HepG2 (cell line): Measurements from ENCODE around the gene KRT15. TPM values are rescaled to one million over a fixed set of nuclear protein-coding genes. Genes with fewer than 3 reads are reported as not detected.

ENCODE experiments used
- ATAC-seq: fragments of 200-7000 bp; cut with Tn5 transposase; 3 replicates; pipeline ENCODE4 v1.9.1; 2020; ENCODE audit warnings: mild to moderate bottlenecking, moderate library complexity
- BruUV-seq: library from RNA; stranded (reverse); fragments of 400-500 nt; replicated peaks from 2 replicates; lab custom pipeline; 2021; lab: Mats Ljungman, UMichigan
- CTCF ChIA-PET: fragments of 300-600 bp; formaldehyde crosslinking; extraction: SDS; loops from one replicate; lab custom pipeline; 2021; ENCODE audit warnings: low total read pairs, inconsistent platforms, low intra/inter-chr PET ratio; lab: Yijun Ruan, JAX
- POLR2A ChIA-PET: fragments of 350-600 bp; sonication (Branson Sonifier 250); formaldehyde crosslinking; loops from one replicate; lab custom pipeline; 2020; ENCODE audit warnings: antibody characterized with exemption, inconsistent platforms; lab: Yijun Ruan, JAX
- DNase-seq: peaks from one replicate; pipeline ENCODE4 v3.0.0-alpha.2; 2015; ENCODE audit warnings: low spot score
- FAIRE-seq: peaks from 3 replicates; lab custom pipeline; 2011; peaks lifted over from hg19 to GRCh38; lab: Jason Lieb, UNC
- H2AFZ ChIP-seq: one replicate; pipeline ENCODE4 v1.6.1; 2011; ENCODE audit warnings: low read length, inconsistent platforms
- H3K27ac ChIP-seq: fragments of 300-600 bp; 3 replicates; pipeline ENCODE4 v1.8.0; 2011; ENCODE audit warnings: mixed run types, mild to moderate bottlenecking, mixed read lengths, low read length, inconsistent platforms; ENCODE audit not compliant: insufficient read depth; ENCODE audit errors: extremely low read length
- H3K27me3 ChIP-seq, 2 experiments: fragments of 200-600 bp in 1 of 2; 2 replicates in 1 of 2; 3 replicates in 1 of 2; pipeline versions ENCODE4 v1.6.0 to v1.8.0; 2011; ENCODE audit warnings: low read length in 2 of 2, mild to moderate bottlenecking in 2 of 2, moderate library complexity in 2 of 2, inconsistent platforms in 1 of 2; ENCODE audit not compliant: insufficient read depth in 2 of 2, control insufficient read depth in 1 of 2
- H3K36me3 ChIP-seq, 2 experiments: fragments of 200-600 bp in 1 of 2; replicated peaks in 1 of 2; 2 replicates in 1 of 2; 3 replicates in 1 of 2; pipeline versions ENCODE4 v1.5.1 to v1.8.0; 2011; ENCODE audit warnings: low read length in 2 of 2, inconsistent platforms in 1 of 2; ENCODE audit not compliant: insufficient read depth in 2 of 2, control insufficient read depth in 1 of 2
- H3K4me1 ChIP-seq: 2 replicates; pipeline ENCODE4 v1.5.1; 2012; ENCODE audit warnings: low read length, inconsistent platforms; ENCODE audit not compliant: insufficient read depth
- H3K4me2 ChIP-seq: 2 replicates; pipeline ENCODE4 v1.6.0; 2011; ENCODE audit warnings: low read depth, low read length, inconsistent platforms
- H3K4me3 ChIP-seq, 3 experiments: fragments of 200-600 bp in 1 of 3; sonication (generic), shearing (Covaris generic) in 1 of 3; replicated peaks in 1 of 3; 2 replicates each; pipeline ENCODE4 v1.5.1; 2011 to 2016; ENCODE audit warnings: low read length in 3 of 3, inconsistent platforms in 2 of 3, low read depth in 2 of 3, mild to moderate bottlenecking in 2 of 3, control low read depth in 1 of 3, mixed read lengths in 1 of 3; ENCODE audit not compliant: insufficient read depth in 1 of 3
- H3K79me2 ChIP-seq: one replicate; pipeline ENCODE4 v1.6.1; 2011; ENCODE audit warnings: low read length, inconsistent platforms; ENCODE audit not compliant: insufficient read depth
- H3K9ac ChIP-seq: 2 replicates; pipeline ENCODE4 v1.6.0; 2011; ENCODE audit warnings: mild to moderate bottlenecking, low read depth, low read length, inconsistent platforms; ENCODE audit not compliant: insufficient read depth
- H3K9me3 ChIP-seq: 2 replicates; pipeline ENCODE4 v1.5.1; 2012; ENCODE audit warnings: mild to moderate bottlenecking, low read length
- H4K20me1 ChIP-seq: 2 replicates; pipeline ENCODE4 v1.6.0; 2011; ENCODE audit warnings: inconsistent platforms, mild to moderate bottlenecking, low read length, moderate library complexity; ENCODE audit not compliant: insufficient read depth
- CBX2 ChIP-seq, 2 experiments: fragments of 200-600 bp in 1 of 2; sonication (generic); formaldehyde crosslinking in 1 of 2; IDR thresholded peaks; 2 replicates each; pipeline versions ENCODE4 v1.7.0 to v1.8.1; 2018 to 2022; ENCODE audit warnings: low read depth in 2 of 2, low read length in 1 of 2, mild to moderate bottlenecking in 1 of 2, missing genetic modification reagents in 1 of 2
- CCAR2 ChIP-seq: fragments of 200-400 bp; formaldehyde crosslinking; optimal IDR thresholded peaks from 2 replicates; pipeline ENCODE3; 2018; ENCODE audit warnings: low read depth, mild to moderate bottlenecking, low read length, moderate library complexity
- FOSL1 ChIP-seq: sonication (generic); formaldehyde crosslinking; IDR thresholded peaks from 2 replicates; pipeline ENCODE4 v1.9.0; 2021; ENCODE audit warnings: missing genetic modification reagents, borderline replicate concordance
- HMG20B ChIP-seq: conservative IDR thresholded peaks from 2 replicates; pipeline ENCODE4 v1.6.1; 2016; ENCODE audit warnings: missing genetic modification reagents, missing compliant biosample characterization
- HOXA7 ChIP-seq: sonication (generic); formaldehyde crosslinking; IDR thresholded peaks from 2 replicates; pipeline ENCODE4 v1.8.1; 2022; ENCODE audit warnings: mild to moderate bottlenecking, missing genetic modification reagents, moderate library complexity
- MXI1 ChIP-seq: IDR thresholded peaks from 3 replicates; pipeline ENCODE4 v1.6.1; 2012; ENCODE audit warnings: low read depth, low read length, inconsistent platforms, borderline replicate concordance
- PHF20 ChIP-seq: sonication (generic); formaldehyde crosslinking; IDR thresholded peaks from 2 replicates; pipeline ENCODE4 v1.5.0; 2020; ENCODE audit warnings: mild to moderate bottlenecking, missing genetic modification reagents
- RXRA ChIP-seq: sonication (generic); formaldehyde crosslinking; IDR thresholded peaks from 2 replicates; pipeline ENCODE4 v1.5.1; 2020; ENCODE audit warnings: missing genetic modification reagents
- SNAPC4 ChIP-seq: sonication (generic); formaldehyde crosslinking; IDR thresholded peaks from 2 replicates; pipeline ENCODE4 v1.4.0; 2020; ENCODE audit warnings: mild to moderate bottlenecking, missing genetic modification reagents
- TBX2 ChIP-seq: sonication (generic); formaldehyde crosslinking; IDR thresholded peaks from 2 replicates; pipeline ENCODE4 v1.5.0; 2020; ENCODE audit warnings: missing genetic modification reagents, mild to moderate bottlenecking, borderline replicate concordance
- ZNF432 ChIP-seq: sonication (generic); formaldehyde crosslinking; IDR thresholded peaks from 2 replicates; pipeline ENCODE4 v1.5.0; 2020; ENCODE audit warnings: missing genetic modification reagents, mild to moderate bottlenecking, borderline replicate concordance
- ZNF512 ChIP-seq: sonication (generic); formaldehyde crosslinking; IDR thresholded peaks from 2 replicates; pipeline ENCODE4 v1.4.0; 2020; ENCODE audit warnings: mild to moderate bottlenecking, missing genetic modification reagents
- ZNF547 ChIP-seq: sonication (generic); formaldehyde crosslinking; IDR thresholded peaks from 2 replicates; pipeline ENCODE4 v1.5.1; 2020; ENCODE audit warnings: mild to moderate bottlenecking, missing genetic modification reagents
- ZNF841 ChIP-seq: sonication (generic); formaldehyde crosslinking; IDR thresholded peaks from 2 replicates; pipeline ENCODE4 v1.8.1; 2023; ENCODE audit warnings: missing genetic modification reagents, borderline replicate concordance
- WGBS: methylation state at CpG from one replicate; pipeline ENCODE4 v1.1.6; 2017; ENCODE audit warnings: low lambda C conversion rate; 5-methylcytosine and 5-hydroxymethylcytosine counted together
- in situ Hi-C: cut with HindIII; loops from 2 replicates; pipeline ENCODE4 v1.10.0; 2017; ENCODE audit warnings: low pct_unique_long_range_greater_than_20kb; ENCODE audit not compliant: extremely low pct_ligation_motif_present
- intact Hi-C: fragments of 100-400 bp; cut with micrococcal nuclease; formaldehyde crosslinking; loops from one replicate; pipeline ENCODE4 v1.10.0; 2022; ENCODE audit not compliant: unreplicated experiment
- polyA plus RNA-seq, 8 experiments: library from polyadenylated mRNA; depleted of rRNA in 3 of 8; stranded (reverse) in 7 of 8; unstranded in 1 of 8; fragments of >200 nt; fragmentation: Illumina TruSeq in 4 of 8; extraction: Trizol in 4 of 8; gene quantifications; 2 replicates each; pipeline versions ENCODE4 v1.2.1 to v1.2.3, GENCODE V29; 2011 to 2016; ENCODE audit warnings: low read depth in 4 of 8, missing spikeins in 1 of 8, mixed read lengths in 1 of 8; ENCODE audit not compliant: insufficient read depth in 1 of 8
- total RNA-seq, 5 experiments: library from RNA; depleted of rRNA; stranded (reverse); fragments of >200 nt; fragmentation: Illumina TruSeq; extraction: Trizol; gene quantifications; 2 replicates each; pipeline ENCODE4 v1.2.3, GENCODE V29; 2016; ENCODE audit warnings: low read depth in 1 of 5
- TF ChIP-seq, protein P1 (sequence below): sonication (generic); formaldehyde crosslinking; IDR thresholded peaks from 2 replicates; pipeline ENCODE4 v1.8.0; 2022; ENCODE audit warnings: mild to moderate bottlenecking, missing genetic modification reagents, borderline replicate concordance

KRT15 gene
- total and polyA plus RNA-seq, 2 of the 13 experiments (the other 11 are each of a cell fraction or from before 2014, with no cell fraction given): 0.46 to 0.63 TPM

GRCh38 chr17:41499714-41500113 is 19.0 kb downstream of the KRT15 start:
- Histone ChIP-seq H3K4me2 (no peak overlapping the region), H3K36me3 (no peaks in the 10 kb centered on the region), H3K27me3 (peaks cover 9 to 38% of the 10 kb centered on the region in 2 experiments), H3K79me2 (no peaks in the 10 kb centered on the region), H3K4me3 (no peak overlapping the region), H2AFZ (no peak overlapping the region), H4K20me1 (no peaks in the 10 kb centered on the region), H3K9me3 (no peaks in the 10 kb centered on the region), H3K9ac (no peak overlapping the region), H3K27ac (no peak overlapping the region), H3K4me1 (peaks cover 6% of the 10 kb centered on the region; the same call in 1 of the 2 replicates)
- CTCF ChIA-PET: no interaction called here
- FAIRE-seq (no peak), DNase-seq (no peak), ATAC-seq (no peak)
- WGBS: 13% methylated on average over 5 of the region's 5 CpGs
- intact Hi-C loops (no loop called here), in situ Hi-C loops (no loop called here)
- BruUV-seq: no TSS peak
- no peak for TF ChIP-seq MXI1
- TF ChIP-seq HOXA7: no peak
- TF ChIP-seq, protein P1, sequence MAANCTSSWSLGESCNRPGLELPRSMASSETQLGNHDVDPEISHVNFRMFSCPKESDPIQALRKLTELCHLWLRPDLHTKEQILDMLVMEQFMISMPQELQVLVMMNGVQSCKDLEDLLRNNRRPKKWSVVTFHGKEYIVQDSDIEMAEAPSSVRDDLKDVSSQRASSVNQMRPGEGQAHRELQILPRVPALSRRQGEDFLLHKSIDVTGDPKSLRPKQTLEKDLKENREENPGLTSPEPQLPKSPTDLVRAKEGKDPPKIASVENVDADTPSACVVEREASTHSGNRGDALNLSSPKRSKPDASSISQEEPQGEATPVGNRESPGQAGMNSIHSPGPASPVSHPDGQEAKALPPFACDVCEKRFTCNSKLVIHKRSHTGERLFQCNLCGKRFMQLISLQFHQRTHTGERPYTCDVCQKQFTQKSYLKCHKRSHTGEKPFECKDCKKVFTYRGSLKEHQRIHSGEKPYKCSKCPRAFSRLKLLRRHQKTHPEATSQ (CRISPR knock-in tag): no peak
- TF ChIP-seq CBX2 (IDR thresholded peaks at IDR 0.05; ENCODE audit: low read depth, low read length): no peak
- no peak for TF ChIP-seq CBX2 (CRISPR knock-in tag; IDR thresholded peaks at IDR 0.05; ENCODE audit: low read depth)
- no peak for TF ChIP-seq TBX2
- no peak for TF ChIP-seq SNAPC4 (CRISPR knock-in tag)
- no peak for TF ChIP-seq CCAR2
- TF ChIP-seq RXRA (CRISPR knock-in tag): no peak
- TF ChIP-seq ZNF432 (CRISPR knock-in tag): no peak
- TF ChIP-seq PHF20 (CRISPR knock-in tag): no peak
- no peak for TF ChIP-seq FOSL1 (CRISPR knock-in tag)
- TF ChIP-seq ZNF841 (CRISPR knock-in tag): no peak
- TF ChIP-seq ZNF547 (CRISPR knock-in tag): no peak
- no peak for TF ChIP-seq ZNF512 (CRISPR knock-in tag)
- TF ChIP-seq HMG20B (CRISPR knock-in tag): no peak
- POLR2A ChIA-PET: no interaction called here
